Effector memory CD8-positive, alpha-beta T cell (primary cell): ENCODE data around the gene COQ8A.

Experiments
- ATAC-seq: fragments of 150-1000 bp; cut with Tn5 transposase; replicated peaks from 2 replicates; pipeline ENCODE4 v1.10.0; 2021; ENCODE audit warnings: mild to moderate bottlenecking, moderate library complexity
- DNase-seq, 3 experiments: peaks; one replicate each; pipeline ENCODE4 v3.0.0; 2021
- H3K27ac Mint-ChIP-seq, 2 donors: one replicate each; pipeline ENCODE4 v1.8.0; 2022; ENCODE audit warnings: mild to moderate bottlenecking in 2 of 2, mixed read lengths in 2 of 2, moderate library complexity in 2 of 2
- H3K27me3 Mint-ChIP-seq, 2 donors: one replicate each; pipeline ENCODE4 v1.8.0; 2022; ENCODE audit warnings: mixed read lengths in 2 of 2
- H3K36me3 Mint-ChIP-seq: one replicate; pipeline ENCODE4 v1.8.0; 2022; ENCODE audit warnings: mild to moderate bottlenecking, moderate library complexity, mixed read lengths; ENCODE audit not compliant: insufficient read depth
- H3K4me1 Mint-ChIP-seq, 2 donors: one replicate each; pipeline ENCODE4 v1.8.0; 2022; ENCODE audit warnings: low read depth in 2 of 2, mixed read lengths in 2 of 2
- H3K4me3 Mint-ChIP-seq, 2 donors: one replicate each; pipeline ENCODE4 v1.8.0; 2022; ENCODE audit warnings: mild to moderate bottlenecking in 2 of 2, mixed read lengths in 2 of 2, moderate library complexity in 2 of 2
- H3K9me3 Mint-ChIP-seq, 2 donors: one replicate each; pipeline ENCODE4 v1.8.0; 2022; ENCODE audit warnings: mixed read lengths in 2 of 2

The COQ8A gene

DNA sequence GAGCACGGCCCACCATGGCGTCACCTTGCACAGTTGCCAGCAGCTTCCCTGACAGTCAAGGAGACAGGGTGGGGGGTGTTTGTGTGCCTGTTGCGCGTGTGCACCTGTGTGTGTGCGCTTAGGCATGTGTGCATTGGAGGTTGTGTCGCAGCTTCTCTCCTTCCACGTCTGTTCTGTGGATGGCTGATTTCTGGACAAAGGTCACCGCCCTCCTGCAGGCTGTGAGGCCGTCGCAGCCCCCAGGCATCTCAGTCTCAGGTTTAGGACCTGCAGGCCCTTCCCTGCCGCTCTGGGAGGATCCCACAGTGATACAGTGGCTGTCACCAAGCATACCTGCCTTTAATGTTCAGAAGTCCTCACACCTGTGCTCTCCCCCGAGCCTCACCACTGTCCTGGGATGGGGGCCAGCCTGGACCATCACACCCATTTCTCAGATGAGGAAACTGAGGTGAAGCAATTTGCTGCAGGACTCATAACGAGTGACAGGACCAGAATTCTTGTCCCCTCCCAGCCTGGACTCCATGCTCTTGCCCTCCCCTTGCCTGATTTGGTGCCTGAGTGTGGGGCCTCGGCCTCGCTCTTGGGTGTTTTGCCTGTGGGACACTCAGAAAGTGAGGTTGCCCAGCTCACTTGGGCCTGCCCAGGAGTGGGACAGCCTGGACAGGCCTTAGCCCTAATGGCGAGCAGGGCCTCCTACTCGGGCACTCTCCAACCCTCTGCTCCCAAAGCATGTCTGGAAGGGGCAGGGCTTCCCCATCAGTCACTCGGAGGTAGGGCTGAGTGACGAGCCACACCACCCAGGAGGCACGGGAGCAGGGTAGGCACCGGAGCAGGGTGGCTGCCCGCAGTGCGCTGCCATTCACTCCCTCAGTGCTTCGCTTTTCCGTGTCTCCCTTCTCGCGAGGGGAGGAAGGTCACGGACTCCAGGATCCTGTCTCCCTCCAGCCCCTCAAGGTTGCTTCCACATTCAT lies 22.6 kb downstream of the COQ8A start:
- Mint-ChIP-seq H3K4me1 (peaks cover 23 to 27% of the 10 kb centered on the region in 2 donors), H3K36me3 (peaks cover 5% of the 10 kb centered on the region), H3K9me3 (no peaks in the 10 kb centered on the region), H3K4me3 (no peak overlapping the region), H3K27ac (no peak overlapping the region), H3K27me3 (no peaks in the 10 kb centered on the region)
- DNase-seq (no peak), ATAC-seq (no peak)

DNA sequence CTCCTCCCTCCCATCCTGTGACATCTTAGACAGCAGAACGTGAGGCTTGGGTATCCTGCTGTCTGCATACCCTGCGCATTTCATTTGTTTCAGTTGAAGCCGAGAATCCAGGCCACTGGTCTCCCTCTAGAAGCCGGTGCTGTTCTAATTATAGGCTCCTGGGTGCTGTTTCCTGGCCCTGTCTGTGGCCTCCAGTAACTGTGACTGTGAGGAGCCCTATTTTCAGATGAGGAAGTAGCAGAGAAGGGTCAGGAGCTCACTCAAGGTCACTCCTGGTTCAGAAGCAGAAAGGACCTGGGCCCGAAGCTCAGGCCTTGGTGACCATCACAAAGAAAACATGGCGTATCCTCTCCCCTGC lies 24.0 kb downstream of the COQ8A start:
- Mint-ChIP-seq H3K27ac (no peak overlapping the region), H3K36me3 (peaks cover 5% of the 10 kb centered on the region)
- ATAC-seq = no peak

DNA sequence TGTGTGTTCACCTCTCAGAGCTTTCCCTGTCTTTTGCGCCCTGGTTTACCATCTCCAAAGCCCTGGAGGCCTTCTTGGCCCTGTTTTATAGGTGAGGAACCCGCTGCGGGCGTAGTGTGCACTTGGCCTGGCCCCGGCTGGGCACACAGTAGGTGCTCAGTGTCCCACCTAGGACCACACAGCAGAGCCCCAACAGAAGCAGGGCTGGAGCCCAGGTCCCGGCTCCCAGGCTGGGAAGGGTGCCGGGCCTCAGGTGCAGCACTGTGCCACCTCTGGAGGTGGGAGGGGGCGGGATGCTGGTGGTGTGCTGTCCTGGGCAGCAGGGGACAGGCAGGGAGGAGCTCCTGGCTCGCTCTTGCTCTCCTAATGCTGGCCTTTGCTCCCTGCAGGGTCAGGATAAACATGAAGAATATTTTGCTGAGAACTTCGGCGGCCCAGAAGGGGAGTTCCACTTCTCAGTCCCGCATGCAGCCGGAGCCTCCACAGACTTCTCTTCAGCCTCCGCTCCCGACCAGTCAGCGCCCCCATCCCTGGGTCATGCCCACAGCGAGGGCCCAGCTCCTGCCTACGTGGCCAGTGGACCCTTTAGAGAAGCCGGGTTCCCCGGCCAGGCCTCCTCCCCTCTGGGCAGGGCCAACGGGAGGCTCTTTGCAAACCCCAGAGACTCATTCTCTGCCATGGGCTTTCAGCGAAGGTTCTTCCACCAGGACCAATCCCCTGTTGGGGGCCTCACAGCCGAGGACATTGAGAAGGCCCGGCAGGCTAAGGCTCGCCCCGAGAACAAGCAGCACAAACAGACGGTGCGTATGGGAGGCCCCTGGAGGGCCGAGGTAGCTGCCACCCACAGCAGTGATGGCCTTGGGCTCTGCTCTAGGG lies 24.8 kb downstream of the COQ8A start:
- Mint-ChIP-seq H3K4me3 (no peak overlapping the region), H3K4me1 (peaks cover 3 to 10% of the 10 kb centered on the region in 2 donors), H3K27ac (no peak overlapping the region), H3K36me3 (peaks cover 9% of the 10 kb centered on the region), H3K9me3 (no peaks in the 10 kb centered on the region), H3K27me3 (no peaks in the 10 kb centered on the region)
- no peak for DNase-seq
- ATAC-seq = no peak

More for the DNA sequence above, 24.0 kb downstream of the COQ8A start:
- H3K27me3 Mint-ChIP-seq = no peaks in the 10 kb centered on the region
- peaks cover 11 to 16% of the 10 kb centered on the region in 2 donors for H3K4me1 Mint-ChIP-seq
- no peaks in the 10 kb centered on the region for H3K9me3 Mint-ChIP-seq
- no peak overlapping the region for H3K4me3 Mint-ChIP-seq
- DNase-seq = no peak

DNA sequence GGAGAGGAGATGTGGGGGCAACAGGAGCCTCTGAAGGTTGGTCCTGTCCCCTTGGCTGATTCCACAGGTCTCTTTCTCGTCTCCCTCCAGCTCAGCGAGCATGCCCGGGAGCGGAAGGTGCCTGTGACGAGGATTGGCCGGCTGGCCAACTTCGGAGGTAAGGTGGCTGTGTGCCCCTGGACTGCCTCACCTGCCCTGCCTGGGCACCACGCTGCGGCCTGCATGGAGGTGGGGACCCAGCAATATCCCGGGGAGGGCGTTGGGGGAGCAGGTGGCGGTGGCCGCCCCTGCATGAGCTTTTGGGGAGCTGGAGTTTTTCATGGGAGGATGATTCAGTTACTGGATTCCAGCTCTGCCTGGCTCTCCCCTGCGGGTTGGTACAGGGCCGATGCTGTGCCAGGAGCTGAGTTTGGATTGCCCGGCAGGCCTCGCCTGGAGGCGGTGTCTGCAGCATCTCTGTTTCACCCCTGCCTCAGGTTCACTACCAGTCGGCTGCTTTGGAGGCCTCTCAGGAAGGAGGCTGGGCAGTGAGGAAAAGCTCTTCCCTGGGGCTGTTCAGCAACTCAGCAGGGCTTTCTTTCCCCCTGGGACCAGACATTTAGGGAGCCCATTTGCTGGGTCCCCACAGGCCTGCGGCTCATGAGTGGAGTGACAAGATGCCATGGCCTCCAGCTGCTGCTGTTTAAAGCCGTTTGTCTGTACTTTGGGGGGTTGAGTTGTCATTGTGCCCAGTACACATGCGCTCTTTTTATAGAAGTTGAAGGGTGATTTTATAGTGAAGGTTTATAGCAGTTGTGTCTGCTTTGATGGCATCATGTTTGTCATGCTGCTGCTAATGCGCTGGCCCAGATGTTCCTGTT lies 25.7 kb downstream of the COQ8A start:
- Mint-ChIP-seq H3K27ac (no peak overlapping the region), H3K4me3 (no peak overlapping the region), H3K9me3 (no peaks in the 10 kb centered on the region), H3K4me1 (peaks cover 3 to 10% of the 10 kb centered on the region in 2 donors), H3K36me3 (peaks cover 9% of the 10 kb centered on the region), H3K27me3 (no peaks in the 10 kb centered on the region)
- DNase-seq (no peak), ATAC-seq (no peak)

DNA sequence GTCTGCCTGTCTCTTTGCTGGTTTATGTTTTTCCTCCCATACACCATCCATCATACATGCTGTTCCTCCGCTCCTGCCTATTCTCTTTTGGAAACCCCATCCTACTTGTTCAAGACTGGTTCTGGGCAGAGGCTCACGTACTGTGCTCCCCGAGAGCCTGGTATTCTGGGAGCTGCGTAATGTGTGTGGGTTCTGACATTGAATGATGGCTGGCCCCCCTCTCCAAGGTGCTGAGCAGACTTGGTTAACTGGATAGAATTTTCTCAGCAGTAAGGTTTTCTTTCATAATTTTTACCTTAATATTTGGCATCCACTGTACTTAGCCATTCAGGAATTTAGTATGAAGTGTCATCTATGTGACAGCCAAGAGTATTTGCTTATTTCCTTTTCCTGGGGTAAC lies 26.6 kb downstream of the COQ8A start:
- no peak for ATAC-seq
- Mint-ChIP-seq H3K27ac (no peak overlapping the region), H3K27me3 (no peaks in the 10 kb centered on the region), H3K36me3 (peaks cover 9% of the 10 kb centered on the region), H3K4me3 (no peak overlapping the region), H3K4me1 (peaks cover 5 to 9% of the 10 kb centered on the region in 2 donors), H3K9me3 (peaks cover 0 to 3% of the 10 kb centered on the region in 2 donors)
- no peak for DNase-seq

DNA sequence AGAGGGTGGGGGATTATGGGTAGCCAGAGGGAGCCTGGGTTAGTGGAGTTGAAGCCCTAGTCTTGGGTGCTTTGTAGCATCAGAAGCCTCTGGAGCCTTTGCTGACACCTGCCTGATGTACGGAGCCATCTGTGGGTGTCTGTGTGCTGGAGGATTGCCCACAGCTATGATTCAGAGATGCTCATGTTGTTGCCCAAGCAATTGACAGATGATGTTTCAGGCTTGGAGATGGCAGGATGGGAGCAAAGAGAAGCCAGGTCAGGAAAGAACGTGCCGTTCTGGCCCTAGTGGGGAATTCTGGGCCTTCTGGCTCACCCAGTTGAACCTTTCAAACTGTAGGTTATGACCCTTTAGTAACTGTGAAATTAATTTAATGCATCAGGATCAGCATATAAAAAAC lies 27.6 kb downstream of the COQ8A start:
- Mint-ChIP-seq H3K27me3 (no peaks in the 10 kb centered on the region), H3K27ac (peak overlapping the region in 1 of 2 donors; percentile 5), H3K4me1 (peaks cover 6 to 8% of the 10 kb centered on the region in 2 donors), H3K9me3 (peaks cover 0 to 7% of the 10 kb centered on the region in 2 donors), H3K36me3 (peaks cover 9% of the 10 kb centered on the region), H3K4me3 (no peak overlapping the region)
- no peak for DNase-seq
- ATAC-seq = no peak

DNA sequence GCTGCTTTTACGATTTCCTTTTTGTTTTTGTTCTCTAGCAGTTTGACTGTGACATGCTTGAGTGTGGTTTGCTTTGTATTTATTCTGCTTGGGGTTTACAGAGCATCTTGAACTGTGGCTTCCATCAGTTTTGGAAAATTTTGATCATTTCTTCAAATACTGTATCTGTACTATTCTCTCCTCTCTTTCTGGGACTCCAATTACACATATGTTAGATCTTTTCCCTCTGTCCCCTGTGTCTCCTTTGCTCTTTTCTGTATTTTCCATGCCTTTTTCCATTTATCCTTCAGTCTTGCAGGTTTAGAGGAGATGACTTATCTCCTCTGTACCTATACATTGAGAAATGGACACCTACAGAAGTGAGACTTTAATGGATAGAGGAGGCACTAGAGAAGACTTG lies 31.7 kb downstream of the COQ8A start:
- Mint-ChIP-seq H3K9me3 (peaks cover 0 to 7% of the 10 kb centered on the region in 2 donors), H3K27ac (no peak overlapping the region), H3K36me3 (peaks cover 6% of the 10 kb centered on the region), H3K4me3 (no peak overlapping the region), H3K4me1 (peaks cover 6 to 9% of the 10 kb centered on the region in 2 donors), H3K27me3 (no peaks in the 10 kb centered on the region)
- ATAC-seq (no peak), DNase-seq (no peak)

DNA sequence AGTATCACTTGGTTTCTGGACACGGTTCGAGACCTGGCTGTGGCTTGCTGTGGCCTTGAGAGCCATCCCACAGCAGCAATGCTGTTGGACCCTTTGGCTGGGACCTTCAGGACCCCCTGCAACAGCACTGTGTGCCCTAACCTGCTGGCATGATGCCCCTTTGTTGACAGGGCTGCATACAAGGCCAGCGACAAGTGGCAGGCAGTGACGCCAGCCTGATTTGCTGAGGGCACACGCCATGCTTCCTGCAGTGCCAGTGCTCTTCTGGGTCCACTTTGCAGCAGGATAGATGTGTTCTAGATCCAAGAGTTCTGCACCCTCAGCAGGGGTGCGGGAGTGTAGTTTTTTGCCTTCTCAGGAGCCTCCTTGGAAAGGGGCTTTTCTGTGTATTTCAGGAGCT lies 32.8 kb downstream of the COQ8A start:
- Mint-ChIP-seq H3K27ac (peak overlapping the region; percentile 8 to 62), H3K4me3 (no peak overlapping the region), H3K27me3 (no peaks in the 10 kb centered on the region)

DNA sequence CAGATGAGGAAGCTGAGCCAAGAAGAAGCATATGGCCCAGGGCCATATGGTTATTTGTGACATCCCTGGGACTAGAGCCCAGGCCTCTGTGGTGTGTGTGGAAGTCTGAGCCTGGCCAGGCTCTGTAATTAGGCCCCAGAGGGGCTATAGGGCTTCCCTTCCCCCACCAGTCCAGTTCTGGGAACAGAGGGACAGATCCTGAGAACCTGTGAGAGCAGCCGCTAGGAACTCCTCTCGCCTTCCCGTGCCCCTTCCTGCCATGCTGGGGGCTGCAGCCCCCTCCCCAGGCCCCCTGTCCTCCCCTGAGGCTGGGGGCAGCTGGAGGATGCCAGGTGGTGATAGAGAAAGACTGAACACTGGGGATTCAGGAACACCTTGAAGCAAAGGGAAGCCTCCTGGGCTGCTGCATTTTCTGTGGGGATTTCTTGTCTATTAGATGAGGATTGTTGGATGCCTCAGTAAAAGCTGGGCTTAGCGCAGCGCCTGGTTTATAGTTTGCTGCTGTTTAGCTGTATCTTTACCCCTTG lies 33.3 kb downstream of the COQ8A start:
- peaks cover 0 to 7% of the 10 kb centered on the region in 2 donors for H3K9me3 Mint-ChIP-seq
- H3K4me1 Mint-ChIP-seq = peaks cover 6% of the 10 kb centered on the region in 2 donors
- peak overlapping the region; percentile 8 to 62 for H3K27ac Mint-ChIP-seq
- no peak for ATAC-seq
- DNase-seq = no peak
- H3K36me3 Mint-ChIP-seq = peaks cover 6% of the 10 kb centered on the region
- no peaks in the 10 kb centered on the region for H3K27me3 Mint-ChIP-seq
- no peak overlapping the region for H3K4me3 Mint-ChIP-seq

More for the DNA sequence above, 32.8 kb downstream of the COQ8A start:
- Mint-ChIP-seq H3K36me3 (peaks cover 6% of the 10 kb centered on the region), H3K4me1 (peaks cover 6% of the 10 kb centered on the region in 2 donors), H3K9me3 (peaks cover 0 to 7% of the 10 kb centered on the region in 2 donors)
- ATAC-seq (no peak), DNase-seq (no peak)

DNA sequence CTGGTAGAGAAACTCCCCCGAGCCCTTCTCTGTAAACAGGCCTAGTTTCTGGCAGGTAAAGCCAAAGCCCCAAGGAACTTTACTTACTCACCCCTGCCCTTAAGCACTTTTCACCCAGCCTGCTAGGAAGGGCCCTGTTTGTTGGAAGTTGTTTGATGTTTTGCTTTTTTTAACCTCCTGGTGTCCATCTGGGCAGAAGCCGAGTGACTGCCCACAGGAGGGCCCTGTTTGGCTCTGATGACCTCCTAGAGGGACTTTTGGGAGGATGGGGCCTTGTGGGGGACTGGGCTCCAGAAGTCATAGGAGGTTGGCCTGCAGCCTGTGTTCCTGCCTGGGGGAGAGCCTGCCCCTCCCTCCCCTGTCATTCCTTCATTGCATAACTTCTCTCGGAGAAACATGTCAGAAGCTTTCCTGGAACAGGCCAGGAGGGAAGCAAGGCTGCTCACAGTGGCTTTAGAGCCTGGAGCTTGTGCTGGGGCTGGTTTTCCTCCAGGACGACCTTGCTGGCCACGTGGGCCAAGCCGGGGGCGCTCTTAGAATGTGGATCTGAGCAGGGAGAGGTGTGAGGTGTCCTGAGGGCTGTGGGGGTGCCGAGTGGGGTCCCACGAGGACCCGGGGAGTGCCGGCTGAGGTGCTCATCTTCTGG lies 33.9 kb downstream of the COQ8A start:
- no peak for ATAC-seq
- Mint-ChIP-seq H3K27ac (peak overlapping the region in 1 of 2 donors; percentile 44), H3K4me1 (peaks cover 6% of the 10 kb centered on the region in 2 donors)

DNA sequence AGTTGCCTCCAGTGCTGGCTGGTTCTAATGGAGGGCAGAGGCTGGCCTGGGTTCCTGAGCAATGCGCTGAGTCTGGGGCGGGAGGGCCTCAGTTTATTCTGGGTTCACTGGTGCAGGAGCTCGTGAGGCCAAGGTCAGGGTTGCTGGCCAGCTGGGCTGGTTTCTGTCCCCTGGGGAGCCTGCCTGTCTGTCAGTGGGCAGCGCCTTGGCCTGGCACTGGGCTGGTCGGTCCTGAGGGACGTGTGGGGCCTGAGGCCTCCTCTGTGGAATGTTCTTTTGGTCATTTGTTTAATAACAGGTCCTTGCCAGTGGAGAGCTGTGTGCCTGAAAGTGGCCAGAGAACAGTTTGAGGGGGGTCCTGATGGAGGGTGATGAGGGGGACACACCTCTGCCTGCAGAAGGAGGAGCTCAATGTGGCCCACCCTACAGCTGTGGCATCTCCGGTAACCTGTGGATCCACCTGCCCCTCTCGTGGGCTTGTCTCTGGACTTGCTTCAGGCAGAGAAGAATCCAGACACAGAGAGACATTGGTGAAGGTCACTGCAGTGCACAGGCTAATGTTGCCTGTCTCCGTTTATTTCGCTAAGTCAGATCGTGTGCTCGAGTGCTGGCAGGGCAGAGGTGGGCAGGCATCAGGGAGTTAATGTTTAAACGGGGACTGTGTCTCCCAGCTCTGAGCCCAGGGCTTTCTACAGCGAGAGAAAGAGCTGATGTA lies 34.6 kb downstream of the COQ8A start:
- Mint-ChIP-seq H3K27me3 (no peaks in the 10 kb centered on the region), H3K4me3 (no peak overlapping the region), H3K4me1 (peaks cover 6% of the 10 kb centered on the region in 2 donors), H3K27ac (peak overlapping the region in 1 of 2 donors; percentile 44), H3K36me3 (peaks cover 2% of the 10 kb centered on the region), H3K9me3 (peaks cover 0 to 7% of the 10 kb centered on the region in 2 donors)
- no peak for DNase-seq
- ATAC-seq = no peak

More for the DNA sequence above, 33.9 kb downstream of the COQ8A start:
- no peak for DNase-seq
- Mint-ChIP-seq H3K36me3 (peaks cover 6% of the 10 kb centered on the region), H3K9me3 (peaks cover 0 to 7% of the 10 kb centered on the region in 2 donors), H3K4me3 (no peak overlapping the region), H3K27me3 (no peaks in the 10 kb centered on the region)
